H1 (cell line): Measurements from ENCODE around the gene CACNA1E.

Source experiments
- SIN3A ChIP-seq, 2 experiments: IDR thresholded peaks in 1 of 2; conservative IDR thresholded peaks in 1 of 2; 2 replicates each; pipeline ENCODE4 v1.6.1; 2011 to 2012; ENCODE audit warnings: low read length in 2 of 2, improper control_type of control experiment in 1 of 2, low read depth in 1 of 2, mild to moderate bottlenecking in 1 of 2
- SIRT6 ChIP-seq: IDR thresholded peaks from one replicate; pipeline ENCODE4 v1.7.1; 2012; ENCODE audit warnings: low read length, inconsistent platforms
- TF ChIP-seq, protein P1 (sequence below), 3 experiments: IDR thresholded peaks; 1 replicate in 2 of 3; 2 replicates in 1 of 3; pipeline versions ENCODE4 v1.5.1 to v1.6.1; 2011; ENCODE audit warnings: low read length in 3 of 3, mild to moderate bottlenecking in 3 of 3, inconsistent platforms in 2 of 3, low read depth in 1 of 3, moderate library complexity in 1 of 3; ENCODE audit not compliant: insufficient read depth in 1 of 3; ENCODE audit errors: control extremely low read depth in 1 of 3

DNA sequence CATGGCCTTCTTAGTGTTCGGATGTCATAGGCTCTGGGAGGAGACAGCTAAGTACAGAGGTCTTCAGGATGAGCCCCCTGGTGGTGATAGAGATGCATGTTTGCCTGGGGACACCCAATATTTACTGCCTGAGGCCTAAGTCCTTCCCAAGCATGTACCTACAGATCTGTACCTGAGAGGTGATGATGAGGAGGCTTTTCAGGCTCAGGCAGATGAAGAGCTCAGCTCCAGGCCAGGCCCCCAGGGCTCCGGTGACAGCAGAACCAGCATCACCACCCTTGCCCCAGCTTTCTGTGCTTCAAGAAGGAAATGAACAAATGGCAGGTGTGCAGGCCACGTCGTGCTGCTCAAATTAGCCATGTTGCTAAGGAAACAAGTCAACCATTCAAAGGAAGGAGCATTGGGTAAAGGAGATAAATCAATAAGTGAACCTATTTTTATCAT, 21.1 kb downstream of the CACNA1E start:
- TF ChIP-seq SIN3A (conservative IDR thresholded peaks at IDR 0.05 in 1 of 2, IDR thresholded peaks at IDR 0.05 in 1 of 2; ENCODE audit: low read depth in 1 of 2, low read length in 2 of 2), result no peak
- TF ChIP-seq, protein P1, sequence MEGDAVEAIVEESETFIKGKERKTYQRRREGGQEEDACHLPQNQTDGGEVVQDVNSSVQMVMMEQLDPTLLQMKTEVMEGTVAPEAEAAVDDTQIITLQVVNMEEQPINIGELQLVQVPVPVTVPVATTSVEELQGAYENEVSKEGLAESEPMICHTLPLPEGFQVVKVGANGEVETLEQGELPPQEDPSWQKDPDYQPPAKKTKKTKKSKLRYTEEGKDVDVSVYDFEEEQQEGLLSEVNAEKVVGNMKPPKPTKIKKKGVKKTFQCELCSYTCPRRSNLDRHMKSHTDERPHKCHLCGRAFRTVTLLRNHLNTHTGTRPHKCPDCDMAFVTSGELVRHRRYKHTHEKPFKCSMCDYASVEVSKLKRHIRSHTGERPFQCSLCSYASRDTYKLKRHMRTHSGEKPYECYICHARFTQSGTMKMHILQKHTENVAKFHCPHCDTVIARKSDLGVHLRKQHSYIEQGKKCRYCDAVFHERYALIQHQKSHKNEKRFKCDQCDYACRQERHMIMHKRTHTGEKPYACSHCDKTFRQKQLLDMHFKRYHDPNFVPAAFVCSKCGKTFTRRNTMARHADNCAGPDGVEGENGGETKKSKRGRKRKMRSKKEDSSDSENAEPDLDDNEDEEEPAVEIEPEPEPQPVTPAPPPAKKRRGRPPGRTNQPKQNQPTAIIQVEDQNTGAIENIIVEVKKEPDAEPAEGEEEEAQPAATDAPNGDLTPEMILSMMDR (IDR thresholded peaks at IDR 0.05; ENCODE audit: control extremely low read depth in 1 of 3, insufficient read depth in 1 of 3, low read depth in 1 of 3, low read length in 3 of 3), result peak; percentile 59 to 91 (median 59)
- no peak for TF ChIP-seq SIRT6
